GM12891 (cell line): ENCODE results near the gene ATF7IP2.

ENCODE experiments used
- DNase-seq: peaks from one replicate; pipeline ENCODE4 v3.0.0; 2011; ENCODE audit warnings: low spot score; ENCODE audit not compliant: insufficient read length
- FAIRE-seq: peaks from 2 replicates; lab custom pipeline; 2011; peaks lifted over from hg19 to GRCh38; lab: Jason Lieb, UNC
- PAX5 ChIP-seq: IDR thresholded peaks from 2 replicates; pipeline ENCODE4 v1.6.1; 2011; ENCODE audit warnings: low read length, moderate library complexity, mild to moderate bottlenecking; ENCODE audit not compliant: insufficient read depth, severe bottlenecking
- POLR2A ChIP-seq: IDR thresholded peaks from 2 replicates; pipeline ENCODE4 v1.6.1; 2011; ENCODE audit warnings: low read depth, low read length, control low read depth
- POLR2AphosphoS5 ChIP-seq: IDR thresholded peaks from 2 replicates; pipeline ENCODE4 v1.6.1; 2011; ENCODE audit warnings: low read depth, low read length, control low read depth
- POU2F2 ChIP-seq: IDR thresholded peaks from 2 replicates; pipeline ENCODE4 v1.6.1; 2011; ENCODE audit warnings: low read depth, mild to moderate bottlenecking, control low read depth, low read length, moderate library complexity
- SPI1 ChIP-seq: IDR thresholded peaks from 2 replicates; pipeline ENCODE4 v1.6.1; 2011; ENCODE audit warnings: low read depth, low read length, control low read depth
- TAF1 ChIP-seq: IDR thresholded peaks from 2 replicates; pipeline ENCODE4 v1.6.1; 2011; ENCODE audit warnings: low read depth, low read length, control low read depth

Gene ATF7IP2

GRCh38 chr16:10376229-10376628 is 9.6 kb upstream of the ATF7IP2 start:
- FAIRE-seq = no peak
- TF ChIP-seq SPI1 (no peak), POLR2AphosphoS5 (no peak), POU2F2 (no peak), PAX5 (no peak), TAF1 (no peak), POLR2A (no peak)

GRCh38 chr16:10383626-10384025 is 2.2 kb upstream of the ATF7IP2 start:
- no peak for TF ChIP-seq POU2F2
- TF ChIP-seq PAX5 = no peak
- no peak for TF ChIP-seq POLR2AphosphoS5
- TF ChIP-seq SPI1 = no peak
- no peak for TF ChIP-seq POLR2A
- no peak for TF ChIP-seq TAF1
- DNase-seq (no peak), FAIRE-seq (no peak)

More at GRCh38 chr16:10376229-10376628, 9.6 kb upstream of the ATF7IP2 start:
- no peak for DNase-seq

DNA sequence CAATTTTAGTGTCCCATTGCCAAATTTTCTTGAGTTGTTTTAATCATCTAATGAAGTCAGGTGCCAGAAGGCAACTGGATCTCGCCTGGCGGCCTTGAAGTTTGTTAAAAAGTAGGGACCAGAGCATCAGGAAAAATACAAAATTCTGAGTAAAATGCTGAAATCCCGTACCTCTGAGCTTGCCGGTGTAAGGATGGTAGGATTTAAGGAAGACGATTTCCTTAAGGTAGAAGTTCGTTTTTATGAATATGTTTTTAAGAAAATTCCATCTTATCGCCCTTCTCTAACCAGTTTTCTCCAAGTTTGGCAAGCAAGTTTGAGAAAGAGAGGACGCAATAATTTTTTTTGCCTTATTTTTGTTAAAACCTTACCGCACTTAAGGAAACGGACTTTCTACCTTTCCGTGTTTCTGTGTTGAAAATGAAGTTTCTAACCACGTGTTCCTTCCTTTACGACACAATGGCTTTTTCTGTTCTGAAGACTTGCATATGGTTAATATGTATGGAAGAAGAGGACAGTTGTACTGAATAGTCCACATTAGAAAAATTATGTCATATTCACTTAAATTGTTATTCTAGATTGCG is 748 bp downstream of the ATF7IP2 start:
- FAIRE-seq (peak; percentile 76), DNase-seq (no peak)
- TF ChIP-seq PAX5 = no peak
- no peak for TF ChIP-seq POLR2A
- no peak for TF ChIP-seq SPI1
- no peak for TF ChIP-seq POU2F2
- no peak for TF ChIP-seq POLR2AphosphoS5
- TF ChIP-seq TAF1 = no peak

DNA sequence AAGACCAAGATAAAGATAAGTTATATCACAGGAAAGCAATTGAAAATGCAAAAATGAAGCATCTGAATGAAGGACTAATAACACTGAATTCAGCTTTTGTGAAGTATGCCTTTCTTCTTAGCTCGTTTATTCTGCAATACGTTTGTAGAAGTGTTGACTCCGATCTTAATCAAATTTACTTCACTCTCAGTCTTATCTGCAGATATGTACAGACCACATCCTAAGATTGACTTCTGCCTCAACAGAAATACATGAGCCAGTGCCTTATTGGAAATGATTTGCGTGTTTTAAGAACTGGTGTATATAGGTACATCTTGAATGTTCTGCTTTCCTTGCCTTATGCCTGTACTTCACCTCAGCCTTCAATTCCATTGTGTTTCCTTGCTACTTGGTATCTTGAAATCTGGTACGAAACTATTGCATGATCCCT is 1.3 kb downstream of the ATF7IP2 start:
- peak; percentile 20 for FAIRE-seq
- TF ChIP-seq PAX5 = no peak
- no peak for TF ChIP-seq SPI1
- no peak for TF ChIP-seq TAF1
- no peak for TF ChIP-seq POU2F2
- no peak for TF ChIP-seq POLR2A
- DNase-seq = no peak

- TF ChIP-seq POLR2AphosphoS5 = no peak
- no peak for TF ChIP-seq POU2F2
- TF ChIP-seq TAF1 = no peak
- no peak for TF ChIP-seq PAX5
- TF ChIP-seq SPI1 = no peak
- no peak for TF ChIP-seq POLR2A
- DNase-seq (no peak), FAIRE-seq (no peak)
Measured at GRCh38 chr16:10388988-10389387, 3.1 kb downstream of the ATF7IP2 start.

DNA sequence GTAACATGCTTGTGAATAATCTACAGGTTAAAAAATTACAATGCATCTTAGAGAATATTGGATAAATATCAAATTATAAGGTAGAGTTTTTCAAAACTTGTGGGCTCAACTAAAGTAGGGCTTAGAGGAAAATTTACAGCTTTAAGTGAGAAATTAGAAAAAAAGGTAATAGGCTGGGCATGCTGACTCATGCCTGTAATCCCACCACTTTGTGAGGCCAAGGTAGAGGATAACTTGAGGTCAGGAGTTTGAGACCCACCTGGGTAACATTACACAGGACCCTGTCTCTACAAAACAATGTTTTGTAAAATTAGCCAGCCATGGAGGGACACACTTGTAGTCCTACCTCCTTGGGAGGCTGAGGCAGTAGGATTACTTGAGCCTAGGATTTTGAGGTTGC is 4.5 kb downstream of the ATF7IP2 start:
- TF ChIP-seq TAF1 = no peak
- TF ChIP-seq POLR2AphosphoS5 = no peak
- no peak for TF ChIP-seq SPI1
- no peak for TF ChIP-seq POLR2A
- no peak for TF ChIP-seq POU2F2
- TF ChIP-seq PAX5 = no peak
- FAIRE-seq (no peak), DNase-seq (no peak)

- FAIRE-seq = no peak
- no peak for TF ChIP-seq POLR2AphosphoS5
- peak; percentile 37; the same call in 1 of the 2 replicates for TF ChIP-seq POLR2A
- no peak for DNase-seq
Measured at GRCh38 chr16:10390867-10391266, 5.0 kb downstream of the ATF7IP2 start.

GRCh38 chr16:10391339-10391738 is 5.5 kb downstream of the ATF7IP2 start:
- no peak for FAIRE-seq
- TF ChIP-seq TAF1 (no peak), POLR2A (no peak), POLR2AphosphoS5 (no peak), SPI1 (no peak), PAX5 (no peak), POU2F2 (no peak)
- DNase-seq = no peak

- no peak for FAIRE-seq
- DNase-seq = no peak
- TF ChIP-seq POLR2A = no peak
- TF ChIP-seq PAX5 = no peak
- no peak for TF ChIP-seq POU2F2
- TF ChIP-seq SPI1 = no peak
- no peak for TF ChIP-seq TAF1
- TF ChIP-seq POLR2AphosphoS5 = no peak
Measured at GRCh38 chr16:10402975-10403374, 17.1 kb downstream of the ATF7IP2 start.

DNA sequence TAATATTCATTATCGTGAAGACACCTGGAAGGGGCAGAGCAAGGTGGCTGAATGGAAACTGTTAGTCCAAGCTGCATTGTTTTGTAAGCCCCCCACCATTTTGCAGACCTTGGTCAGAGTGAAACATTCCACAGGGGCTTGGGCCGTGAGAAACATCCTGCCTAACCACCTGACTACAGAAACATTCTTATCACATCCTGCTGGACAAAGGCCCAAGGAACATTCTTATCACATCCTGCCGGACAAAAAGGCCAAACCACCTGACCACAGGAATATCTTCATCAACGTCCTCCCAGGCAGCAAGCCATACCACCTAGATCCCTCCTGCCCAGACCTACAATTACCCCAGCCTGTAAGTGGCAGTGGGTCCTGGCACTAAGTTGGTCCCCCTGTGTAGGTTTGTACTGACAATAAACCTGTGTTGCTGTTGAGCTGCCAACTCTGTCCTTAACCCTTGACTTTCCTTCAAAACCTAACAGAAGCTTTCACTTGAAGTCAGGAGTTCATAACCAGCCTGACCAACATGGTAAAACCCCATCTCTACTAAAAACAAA is 19.6 kb downstream of the ATF7IP2 start:
- DNase-seq = no peak
- no peak for FAIRE-seq
- no peak for TF ChIP-seq POU2F2
- no peak for TF ChIP-seq POLR2AphosphoS5
- no peak for TF ChIP-seq POLR2A
- no peak for TF ChIP-seq PAX5
- TF ChIP-seq SPI1 = no peak
- no peak for TF ChIP-seq TAF1
